ENCODE measurements around the gene FAM13C.
"Not testable (repeated sequence)": the region's sequence is repeated elsewhere in the genome, so short reads cannot be mapped to it uniquely, and the experiment has no call there.

Gene FAM13C

DNA sequence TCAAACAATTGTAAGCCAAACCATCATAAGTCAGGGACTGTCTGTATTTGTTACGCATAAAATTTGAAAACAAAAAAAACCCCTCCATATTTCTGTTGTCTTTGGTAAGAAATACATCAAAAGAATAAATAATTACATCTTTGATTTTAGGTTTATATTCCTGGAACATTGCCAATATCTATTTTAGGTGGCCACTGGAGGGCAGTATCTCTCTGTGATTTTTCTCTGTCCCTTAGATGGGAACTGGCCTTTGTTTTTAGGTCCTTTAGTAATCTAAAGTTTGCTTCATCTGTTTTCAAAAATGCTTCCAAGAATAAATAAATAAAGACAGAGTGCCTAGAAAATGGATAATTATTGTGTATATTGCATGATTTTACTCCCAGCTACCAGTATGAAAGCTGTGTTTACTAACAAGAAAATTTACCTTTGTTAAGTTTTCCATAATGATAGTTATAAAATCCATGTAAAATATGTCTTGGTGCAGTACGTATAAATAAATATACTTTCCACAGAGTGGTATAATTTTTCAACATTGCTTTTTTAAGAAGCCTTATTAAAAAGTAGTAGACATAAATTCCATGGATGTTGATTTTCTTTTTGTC lies 121.7 kb downstream of the FAM13C start:
- Histone ChIP-seq H3K9ac (no peak overlapping the region), H3K79me2 (no peaks in the 10 kb centered on the region), H3K36me3 (ENCODE audit: control insufficient read depth, insufficient read depth, low read length) (no peaks in the 10 kb centered on the region), H3K9me3 (ENCODE audit: control insufficient read depth, low read length) (no peaks in the 10 kb centered on the region), H3K4me2 (ENCODE audit: low read length) (no peak overlapping the region), H3K4me3 (ENCODE audit: low read depth, low read length) (no peak overlapping the region), H3K4me1 (no peaks in the 10 kb centered on the region), H3K27me3 (ENCODE audit: control insufficient read depth, insufficient read depth, low read length) (no peaks in the 10 kb centered on the region), H3K27ac (no peak overlapping the region), H2AFZ (no peak overlapping the region)
- TF ChIP-seq CTCF (IDR thresholded peaks at IDR 0.05): peak; percentile 85

DNA sequence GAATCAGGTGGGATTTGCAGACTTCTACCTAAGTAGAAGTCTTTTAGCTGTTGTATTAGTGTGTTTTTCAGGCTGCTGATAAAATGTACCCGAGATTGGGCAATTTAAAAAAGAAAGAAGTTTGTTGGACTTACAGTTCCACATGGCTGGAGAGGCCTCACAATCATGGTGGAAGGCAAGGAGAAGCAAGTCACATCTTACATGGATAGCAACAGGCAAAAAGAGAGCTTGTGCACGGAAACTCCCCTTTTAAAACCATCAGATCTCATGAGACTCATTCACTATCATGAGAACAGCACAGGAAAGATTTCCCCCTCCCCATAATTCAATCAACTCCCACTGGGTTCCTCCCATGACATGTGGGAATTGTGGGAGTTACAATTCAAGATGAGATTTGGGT lies 123.2 kb downstream of the FAM13C start:
- not testable (repeated sequence) for H3K27ac ChIP-seq; H3K36me3 ChIP-seq (ENCODE audit: control insufficient read depth, insufficient read depth, low read length); H3K4me2 ChIP-seq (ENCODE audit: low read length); H3K9ac ChIP-seq; H3K79me2 ChIP-seq; H3K4me3 ChIP-seq (ENCODE audit: low read depth, low read length); H2AFZ ChIP-seq; H3K9me3 ChIP-seq (ENCODE audit: control insufficient read depth, low read length); H3K4me1 ChIP-seq; H3K27me3 ChIP-seq (ENCODE audit: control insufficient read depth, insufficient read depth, low read length)

DNA sequence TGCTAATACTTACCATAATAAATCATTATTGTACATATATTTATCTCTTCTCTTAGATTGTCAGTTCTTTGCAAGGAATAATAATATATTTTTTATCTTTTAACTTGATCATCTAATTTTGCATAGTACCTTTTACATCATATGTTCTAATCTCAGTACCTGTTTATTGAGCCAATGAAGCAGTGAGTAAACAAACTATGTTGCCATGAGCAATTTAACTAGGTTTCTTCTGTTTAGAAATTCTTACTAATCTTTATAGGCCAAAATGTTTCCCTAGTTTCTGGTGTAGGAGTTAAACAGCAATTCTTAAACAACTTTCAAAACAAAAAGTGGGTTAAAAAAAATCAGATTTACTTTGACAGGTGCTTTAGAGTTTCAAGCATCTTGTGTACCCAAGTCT lies 124.6 kb downstream of the FAM13C start:
- Histone ChIP-seq H3K4me3 (ENCODE audit: low read depth, low read length) (no peak overlapping the region), H3K79me2 (no peaks in the 10 kb centered on the region), H3K27me3 (ENCODE audit: control insufficient read depth, insufficient read depth, low read length) (no peaks in the 10 kb centered on the region), H3K9ac (no peak overlapping the region), H3K4me2 (ENCODE audit: low read length) (no peak overlapping the region), H3K9me3 (ENCODE audit: control insufficient read depth, low read length) (no peaks in the 10 kb centered on the region), H3K36me3 (ENCODE audit: control insufficient read depth, insufficient read depth, low read length) (no peaks in the 10 kb centered on the region), H3K4me1 (no peaks in the 10 kb centered on the region), H2AFZ (no peak overlapping the region), H3K27ac (no peak overlapping the region)
- TF ChIP-seq CTCF (IDR thresholded peaks at IDR 0.05): no peak

DNA sequence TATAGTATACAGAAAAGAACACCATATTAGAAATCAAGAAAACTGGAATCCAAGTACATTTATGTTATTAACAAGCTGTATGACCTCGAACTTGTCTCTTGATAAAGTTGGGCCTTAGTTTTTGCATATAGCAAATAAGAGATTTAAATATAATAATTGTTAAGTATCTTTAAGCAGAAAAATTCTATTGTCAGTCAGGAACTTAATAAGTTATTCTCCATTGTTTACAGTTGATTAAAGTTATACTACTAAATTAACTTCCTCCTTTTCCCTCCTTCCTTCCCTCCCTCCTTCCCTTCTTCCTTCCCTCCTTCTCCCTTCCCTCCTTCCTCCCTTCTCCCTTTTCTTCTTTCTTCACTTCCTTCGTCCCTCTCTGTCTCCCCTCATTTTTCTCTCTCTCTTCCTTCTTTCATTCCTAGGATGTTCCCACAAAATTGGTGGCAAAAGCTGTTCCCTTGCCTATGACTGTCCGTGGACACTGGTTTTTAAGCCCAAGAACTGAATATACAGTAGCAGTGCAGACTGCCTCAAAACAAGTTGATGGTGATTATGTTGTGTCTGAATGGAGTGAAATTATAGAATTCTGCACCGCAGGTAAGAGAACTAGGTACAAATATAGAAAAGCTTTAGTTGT lies 126.2 kb downstream of the FAM13C start:
- H3K9ac ChIP-seq: no peak overlapping the region
- no peaks in the 10 kb centered on the region for H3K27me3 ChIP-seq (ENCODE audit: control insufficient read depth, insufficient read depth, low read length)
- H3K4me1 ChIP-seq: no peaks in the 10 kb centered on the region
- H2AFZ ChIP-seq: no peak overlapping the region
- H3K36me3 ChIP-seq (ENCODE audit: control insufficient read depth, insufficient read depth, low read length): no peaks in the 10 kb centered on the region
- no peak overlapping the region for H3K27ac ChIP-seq
- no peaks in the 10 kb centered on the region for H3K9me3 ChIP-seq (ENCODE audit: control insufficient read depth, low read length)
- H3K4me3 ChIP-seq (ENCODE audit: low read depth, low read length): no peak overlapping the region
- no peak for TF ChIP-seq CTCF (IDR thresholded peaks at IDR 0.05)
- no peak overlapping the region for H3K4me2 ChIP-seq (ENCODE audit: low read length)
- no peaks in the 10 kb centered on the region for H3K79me2 ChIP-seq

DNA sequence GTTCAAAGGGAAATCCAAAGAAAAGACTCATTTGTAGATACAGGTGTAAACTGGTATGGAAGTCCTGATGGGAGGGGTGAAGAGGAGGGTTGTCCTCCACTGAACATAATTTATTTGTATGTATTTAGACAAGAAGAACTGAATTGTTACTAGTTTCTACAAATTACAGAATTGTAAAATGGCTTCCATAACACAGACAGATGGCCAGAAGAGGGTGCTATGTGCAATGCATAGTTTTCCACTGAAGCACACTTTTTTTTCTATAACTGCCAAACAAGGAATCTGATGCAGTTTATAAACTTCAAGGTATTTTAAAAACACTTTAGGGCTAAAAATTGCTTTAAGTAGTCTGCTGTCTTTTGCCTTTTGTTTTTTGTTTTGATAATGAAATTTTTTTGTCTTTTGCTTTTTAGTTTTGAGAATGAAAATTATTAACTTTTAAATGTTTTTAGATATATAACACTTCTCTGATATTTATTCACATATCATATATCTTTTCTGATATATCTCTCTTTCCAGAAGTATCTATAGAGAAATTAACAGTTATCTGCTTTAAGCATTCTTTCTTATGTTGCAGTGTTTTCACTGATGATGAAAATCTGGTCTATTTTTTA lies 127.4 kb downstream of the FAM13C start:
- Histone ChIP-seq H2AFZ (no peak overlapping the region), H3K4me3 (ENCODE audit: low read depth, low read length) (no peak overlapping the region), H3K79me2 (no peaks in the 10 kb centered on the region), H3K9me3 (ENCODE audit: control insufficient read depth, low read length) (no peaks in the 10 kb centered on the region), H3K4me2 (ENCODE audit: low read length) (no peak overlapping the region), H3K9ac (no peak overlapping the region), H3K27ac (no peak overlapping the region), H3K27me3 (ENCODE audit: control insufficient read depth, insufficient read depth, low read length) (no peaks in the 10 kb centered on the region), H3K4me1 (no peaks in the 10 kb centered on the region), H3K36me3 (ENCODE audit: control insufficient read depth, insufficient read depth, low read length) (no peaks in the 10 kb centered on the region)
- TF ChIP-seq CTCF (IDR thresholded peaks at IDR 0.05): peak; percentile 45

All from parathyroid adenoma (tissue), 2 donors.